HG03558 (cell line): ENCODE data around the gene ENOPH1.
"Not testable (repeated sequence)": the region's sequence is repeated elsewhere in the genome, so short reads cannot be mapped to it uniquely, and the experiment has no call there.

Experiments
- ATAC-seq: cut with Tn5 transposase; IDR thresholded peaks from one replicate; pipeline ENCODE4 v1.9.1; 2021; ENCODE audit warnings: moderate number of reproducible peaks; ENCODE audit not compliant: unreplicated experiment; ENCODE audit errors: extremely low read depth

Gene ENOPH1

DNA sequence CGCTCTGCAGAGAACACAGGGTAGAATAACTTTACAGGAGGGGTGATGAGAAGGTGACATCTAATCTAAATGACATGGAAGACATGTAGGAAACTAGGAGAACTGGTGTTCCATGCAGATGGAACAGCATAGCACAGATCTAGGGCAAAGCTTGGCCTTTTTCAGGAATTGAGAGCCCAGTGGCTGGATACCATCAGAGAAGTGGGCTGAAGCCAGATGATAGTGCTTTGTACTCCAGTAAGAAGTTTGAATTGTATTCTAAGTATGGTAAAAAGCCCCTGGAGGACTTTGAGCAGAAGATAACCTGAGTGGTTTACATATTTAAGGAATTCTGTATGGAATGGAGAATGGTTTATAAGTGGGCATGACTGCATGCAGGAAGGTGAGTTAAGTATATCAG, 32.8 kb downstream of the ENOPH1 start:
- no peak for ATAC-seq

DNA sequence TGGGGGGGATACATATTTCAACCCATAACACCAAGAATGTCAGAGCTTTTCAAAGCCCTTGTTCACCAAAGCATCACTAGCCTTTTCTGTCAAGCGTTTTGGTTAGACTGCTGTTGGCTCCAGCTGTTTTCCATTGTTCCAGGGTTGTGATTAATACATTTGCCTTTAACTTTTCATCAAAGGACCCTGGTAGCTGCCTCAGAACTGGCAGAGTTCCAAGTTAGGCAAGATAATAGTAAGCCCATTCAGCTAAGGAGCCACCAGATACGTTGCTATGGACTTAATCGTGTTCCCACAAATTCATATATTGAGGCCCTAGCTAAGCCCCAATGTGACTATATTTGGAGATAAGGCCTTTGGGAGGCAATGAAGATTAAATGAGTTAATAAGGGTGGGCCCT, 37.1 kb downstream of the ENOPH1 start:
- no peak for ATAC-seq

DNA sequence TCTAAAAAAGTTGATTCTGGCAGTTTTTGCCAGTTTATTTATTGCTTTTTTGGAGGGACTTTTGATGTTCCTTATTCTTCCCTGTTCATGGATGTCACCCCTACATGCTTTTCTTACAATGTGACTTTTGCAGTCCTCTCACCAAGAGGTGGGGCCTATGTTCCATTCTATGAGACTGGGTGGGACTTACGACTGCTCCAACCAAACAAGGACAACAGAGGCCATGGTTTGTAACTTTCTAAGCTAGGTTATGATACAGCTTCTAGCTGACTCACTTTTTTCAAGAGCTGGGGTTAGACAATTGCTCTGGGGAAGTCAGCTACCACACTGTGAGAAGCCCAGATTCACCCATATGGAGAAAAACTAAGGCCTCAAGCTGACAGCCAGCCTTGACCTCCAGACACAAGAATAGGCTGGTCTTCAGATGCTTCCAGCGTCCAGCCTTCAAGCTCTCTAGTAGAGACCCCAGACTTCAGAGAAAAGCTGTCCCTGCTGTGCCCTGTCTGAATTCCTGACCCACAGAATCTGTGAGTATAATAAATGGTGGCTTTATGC, 39.5 kb downstream of the ENOPH1 start:
- no peak for ATAC-seq

DNA sequence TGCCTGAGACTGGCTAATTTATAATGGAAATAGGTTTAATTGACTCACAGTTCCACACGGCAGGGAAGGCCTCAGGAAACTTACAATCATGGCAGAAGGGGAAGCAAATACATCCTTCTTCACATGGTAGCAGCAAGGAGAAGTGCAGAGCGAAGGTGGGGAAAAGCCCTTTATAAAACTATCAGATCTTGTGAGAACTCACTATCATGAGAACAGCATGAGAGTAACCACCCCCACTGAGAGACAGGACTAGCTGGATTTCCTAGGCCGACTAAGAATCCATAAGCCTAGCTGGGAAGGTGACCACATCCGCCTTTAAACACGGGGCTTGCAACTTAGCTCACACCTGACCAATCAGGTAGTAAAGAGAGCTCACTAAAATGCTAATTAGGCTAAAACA, 42.7 kb downstream of the ENOPH1 start:
- ATAC-seq = not testable (repeated sequence)

DNA sequence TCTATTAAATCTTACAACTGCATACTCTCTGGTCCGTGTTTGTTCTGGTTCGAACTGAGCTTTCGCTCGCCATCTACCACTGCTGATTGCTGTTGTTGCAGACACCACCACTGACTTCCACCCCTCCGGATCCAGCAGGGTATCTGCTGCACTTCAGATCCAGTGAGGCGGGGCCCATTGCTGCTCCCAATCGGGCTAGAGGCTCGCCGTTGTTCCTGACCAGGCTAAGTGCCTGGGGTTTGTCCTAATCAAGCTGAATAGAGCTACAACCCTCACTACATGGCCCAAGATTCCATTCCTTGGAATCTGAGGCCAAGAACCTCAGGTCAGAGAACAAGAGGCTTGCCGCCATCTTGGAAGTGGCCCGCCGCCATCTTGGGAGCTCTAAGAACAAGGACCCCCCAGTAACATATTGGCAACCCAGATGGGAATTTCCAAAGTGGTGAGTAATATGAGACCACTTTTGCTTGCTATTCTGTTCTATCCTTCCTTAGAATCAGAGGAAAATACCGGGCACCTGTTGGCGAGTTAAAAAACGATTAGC, 43.3 kb downstream of the ENOPH1 start:
- ATAC-seq = no peak

DNA sequence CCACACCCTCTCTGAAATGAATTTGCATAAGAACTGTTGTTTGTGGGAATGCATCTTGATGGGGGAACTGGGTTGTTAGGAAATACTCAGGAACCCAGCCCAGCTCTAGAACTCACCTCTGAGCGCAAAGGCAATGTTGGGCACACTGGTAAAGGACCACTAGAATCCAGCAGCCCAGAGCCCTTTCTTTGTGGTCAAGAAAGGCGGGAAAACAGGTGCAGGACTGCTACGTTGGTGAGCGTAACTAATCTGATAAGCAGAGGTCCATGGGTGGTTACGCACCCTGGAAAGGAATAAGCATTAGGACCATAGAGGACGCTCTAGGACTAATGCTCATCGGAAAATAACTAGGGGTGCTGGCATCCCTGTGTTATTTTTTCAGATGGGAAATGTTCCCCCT, 45.5 kb downstream of the ENOPH1 start:
- not testable (repeated sequence) for ATAC-seq

DNA sequence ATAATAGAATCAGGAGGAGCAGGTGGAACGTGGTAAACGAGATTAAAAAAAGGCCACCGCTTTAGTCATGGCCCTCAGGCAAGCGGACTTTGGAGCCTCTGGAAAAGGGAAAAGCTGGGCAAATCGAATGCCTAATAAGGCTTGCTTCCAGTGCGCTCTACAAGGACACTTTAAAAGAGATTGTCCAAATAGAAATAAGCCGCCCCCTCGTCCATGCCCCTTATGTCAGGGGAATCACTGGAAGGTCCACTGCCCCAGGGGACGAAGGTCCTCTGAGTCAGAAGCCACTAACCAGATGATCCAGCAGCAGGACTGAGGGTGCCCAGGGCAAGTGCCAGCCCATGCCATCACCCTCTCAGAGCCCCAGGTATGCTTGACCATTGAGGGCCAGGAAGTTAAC, 47.1 kb downstream of the ENOPH1 start:
- not testable (repeated sequence) for ATAC-seq

DNA sequence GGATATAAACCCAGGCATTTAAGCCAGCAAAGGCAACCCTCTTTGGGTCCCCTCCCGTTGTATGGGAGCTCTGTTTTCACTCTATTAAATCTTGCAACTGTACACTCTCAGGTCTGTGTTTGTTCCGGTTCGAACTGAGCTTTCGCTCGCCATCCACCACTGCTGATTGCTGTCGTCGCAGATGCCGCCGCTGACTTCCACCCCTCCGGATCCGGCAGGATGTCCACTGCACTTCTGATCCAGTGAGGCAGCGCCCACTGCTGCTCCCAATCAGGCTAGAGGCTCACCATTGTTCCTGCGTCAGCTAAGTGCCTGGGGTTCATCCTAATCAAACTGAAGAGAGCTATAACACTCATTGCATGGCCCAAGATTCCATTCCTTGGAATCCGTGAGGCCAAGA, 49.2 kb downstream of the ENOPH1 start:
- ATAC-seq = no peak

DNA sequence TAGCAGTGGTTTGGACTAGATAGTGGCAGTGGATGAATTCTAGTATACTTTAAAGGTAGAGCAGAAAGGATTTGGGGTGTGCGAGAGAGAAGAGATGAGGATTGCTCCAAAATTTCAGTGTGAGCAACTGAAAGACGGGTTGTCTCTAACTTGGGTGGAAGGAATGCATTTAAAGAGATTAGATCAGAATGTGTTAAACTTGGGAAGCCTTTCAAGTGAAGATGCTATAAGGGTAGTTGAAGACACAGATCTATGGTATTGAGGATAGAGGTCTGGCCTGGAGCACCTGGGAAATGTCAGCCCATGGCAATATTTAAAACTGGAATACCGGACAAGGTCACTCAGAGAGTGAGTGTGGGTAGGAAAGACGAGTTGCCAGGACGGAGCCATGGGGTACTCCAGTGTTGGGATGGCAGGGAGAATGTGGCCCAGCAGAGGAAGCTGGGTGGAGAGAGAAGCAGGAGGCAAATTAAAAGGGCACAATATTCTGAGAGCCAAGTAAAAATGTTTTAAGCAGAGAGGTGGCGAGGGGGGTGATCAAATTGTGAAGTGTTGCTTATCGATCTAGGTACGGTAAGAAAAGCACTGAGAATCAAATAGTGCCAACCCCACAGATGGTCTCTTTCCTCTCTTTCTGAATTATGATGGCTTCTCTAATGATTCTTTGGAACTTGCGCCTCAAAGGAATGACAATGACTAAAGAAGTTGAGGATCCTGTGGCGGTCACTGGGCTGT, 50.5 kb downstream of the ENOPH1 start:
- no peak for ATAC-seq

DNA sequence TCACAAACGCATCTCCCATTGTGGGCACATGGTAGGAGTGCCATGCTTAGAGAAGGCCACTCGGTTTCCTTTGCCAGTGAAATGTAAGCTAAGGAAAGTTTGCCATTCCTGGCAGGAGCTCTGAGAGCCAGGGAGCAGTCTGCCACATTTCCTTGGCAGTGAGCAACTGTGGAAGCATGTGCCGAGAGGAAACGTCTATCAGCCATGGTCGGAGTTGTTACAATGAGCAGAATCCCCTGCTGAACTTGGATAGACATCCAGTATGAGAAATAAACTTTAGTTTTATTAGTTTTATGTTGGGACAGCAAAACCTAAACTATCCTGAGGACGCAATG, 51.1 kb downstream of the ENOPH1 start:
- no peak for ATAC-seq

DNA sequence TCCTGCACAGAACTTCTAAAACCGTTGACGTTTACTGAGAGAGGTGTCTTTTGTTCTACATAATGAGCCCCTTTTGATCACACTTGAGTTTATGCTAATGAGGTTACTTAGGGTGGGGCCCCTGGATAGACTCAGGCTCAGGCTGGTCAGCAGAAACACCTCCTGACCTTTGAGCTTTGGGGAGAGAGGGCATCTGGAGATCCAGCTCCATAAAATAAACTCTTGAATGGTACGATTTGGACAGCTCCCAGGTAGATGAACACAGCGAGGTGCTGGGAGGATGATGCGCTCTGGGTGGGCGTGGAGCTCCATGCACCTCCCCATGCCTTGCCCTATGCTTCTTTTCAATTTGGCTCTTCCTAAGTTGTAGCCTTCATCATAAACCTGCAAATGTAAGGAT, 52.0 kb downstream of the ENOPH1 start:
- no peak for ATAC-seq

DNA sequence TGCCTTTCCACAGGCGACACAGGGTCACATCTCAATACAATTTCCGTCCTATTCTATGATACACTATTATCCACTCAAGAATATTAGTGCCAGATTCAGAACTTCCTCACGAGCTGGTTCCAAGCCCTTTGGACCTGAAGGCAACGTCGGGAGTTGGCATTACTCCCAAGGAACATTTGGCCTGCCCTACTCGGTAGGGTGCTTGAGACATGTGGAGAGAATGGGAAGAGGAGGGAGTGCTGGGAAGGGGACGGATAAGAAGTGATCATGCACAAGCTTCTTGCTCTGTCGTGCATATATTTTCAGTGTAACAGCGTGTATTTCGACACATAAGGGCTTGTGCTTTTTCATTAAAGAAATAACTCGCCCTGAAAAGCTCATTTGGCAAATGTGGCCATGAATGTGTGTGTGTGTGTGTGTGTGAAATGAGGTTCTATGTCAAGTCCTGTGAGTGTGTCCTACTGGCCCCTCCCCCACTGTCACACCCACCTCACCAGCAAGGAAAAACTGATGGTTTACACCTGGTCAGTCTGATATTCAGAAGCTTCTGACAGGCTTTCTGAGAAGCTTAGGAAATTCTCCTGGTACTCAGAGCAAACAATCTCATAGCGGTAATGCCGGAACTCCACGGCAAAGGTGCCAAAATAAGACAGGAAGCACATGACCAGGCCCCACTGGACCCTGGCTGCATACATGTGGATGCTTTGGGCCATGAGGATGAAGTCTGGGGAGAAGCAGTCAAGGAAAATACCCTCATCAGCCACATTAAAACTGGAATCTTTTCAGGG, 54.8 kb downstream of the ENOPH1 start:
- ATAC-seq = no peak

DNA sequence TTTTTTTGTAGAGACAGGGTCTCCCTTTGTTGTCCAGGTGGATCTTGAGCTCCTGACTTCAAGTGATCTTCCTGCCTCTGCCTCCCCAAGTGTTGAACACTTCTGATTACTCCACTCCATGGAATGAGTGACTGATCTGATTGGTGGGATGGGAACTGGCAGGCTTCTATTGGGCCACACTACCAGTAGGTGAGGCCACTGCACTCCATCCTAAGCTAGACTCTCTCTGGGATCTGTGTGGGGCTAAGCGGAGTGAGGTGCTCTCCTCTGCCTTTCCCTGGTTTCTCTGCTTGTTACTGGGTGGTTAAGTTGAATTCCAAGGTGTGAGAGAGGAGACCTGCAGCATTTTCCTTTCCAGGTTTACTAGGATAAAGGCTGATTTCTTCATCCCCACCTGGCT, 58.7 kb downstream of the ENOPH1 start:
- no peak for ATAC-seq

DNA sequence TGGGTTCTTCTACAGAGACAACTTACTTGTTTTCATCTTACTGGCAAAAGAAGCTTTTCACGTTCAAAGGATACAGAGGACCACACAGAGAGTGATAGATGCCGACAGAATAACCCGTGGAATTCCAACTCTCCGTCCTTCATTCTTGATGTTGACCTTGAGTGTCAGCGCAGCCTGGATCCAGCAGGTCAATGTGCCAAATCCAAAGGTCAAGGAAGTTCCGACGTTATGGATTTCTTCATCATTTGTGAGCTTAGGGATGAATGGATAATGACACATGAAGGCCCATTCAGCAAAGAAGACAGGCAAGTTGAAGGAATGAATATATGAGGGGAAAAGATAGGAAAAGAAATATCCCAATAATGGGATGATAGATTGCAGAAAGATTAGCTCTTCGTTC, 59.6 kb downstream of the ENOPH1 start:
- no peak for ATAC-seq

DNA sequence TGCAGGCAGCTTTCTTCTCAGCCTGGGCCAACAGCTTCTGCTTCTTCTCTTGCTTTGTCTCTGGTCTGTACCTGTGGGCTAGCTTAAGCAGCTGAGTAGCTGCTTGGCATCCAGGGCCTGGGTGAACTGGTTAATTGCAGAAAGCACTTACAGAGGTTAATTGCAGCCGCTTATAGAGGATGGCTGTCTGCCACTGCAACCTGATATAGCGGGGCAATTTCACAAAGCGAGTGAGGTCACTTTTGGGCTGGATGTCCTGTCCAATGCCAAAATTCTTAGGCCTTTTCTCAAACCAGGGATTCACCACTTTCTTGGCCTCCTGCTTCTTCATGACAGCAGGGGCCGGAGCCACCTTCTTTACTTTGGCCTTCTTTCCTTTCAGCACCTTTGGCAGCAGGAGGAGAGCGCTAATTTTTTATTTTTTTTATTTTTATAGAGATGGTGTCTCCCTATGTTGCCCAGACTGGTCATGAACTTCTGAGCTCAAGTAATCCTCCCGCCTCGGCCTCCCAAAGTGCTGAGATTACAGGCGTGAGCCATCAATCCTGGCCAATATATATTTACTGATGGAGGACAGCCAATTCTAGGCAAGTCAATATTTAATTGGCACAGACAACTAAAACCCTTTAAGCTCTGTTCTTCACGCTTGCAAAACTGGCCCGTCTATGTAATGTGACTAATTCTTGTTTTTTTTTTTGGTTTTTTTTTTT, 61.0 kb downstream of the ENOPH1 start:
- ATAC-seq = no peak

DNA sequence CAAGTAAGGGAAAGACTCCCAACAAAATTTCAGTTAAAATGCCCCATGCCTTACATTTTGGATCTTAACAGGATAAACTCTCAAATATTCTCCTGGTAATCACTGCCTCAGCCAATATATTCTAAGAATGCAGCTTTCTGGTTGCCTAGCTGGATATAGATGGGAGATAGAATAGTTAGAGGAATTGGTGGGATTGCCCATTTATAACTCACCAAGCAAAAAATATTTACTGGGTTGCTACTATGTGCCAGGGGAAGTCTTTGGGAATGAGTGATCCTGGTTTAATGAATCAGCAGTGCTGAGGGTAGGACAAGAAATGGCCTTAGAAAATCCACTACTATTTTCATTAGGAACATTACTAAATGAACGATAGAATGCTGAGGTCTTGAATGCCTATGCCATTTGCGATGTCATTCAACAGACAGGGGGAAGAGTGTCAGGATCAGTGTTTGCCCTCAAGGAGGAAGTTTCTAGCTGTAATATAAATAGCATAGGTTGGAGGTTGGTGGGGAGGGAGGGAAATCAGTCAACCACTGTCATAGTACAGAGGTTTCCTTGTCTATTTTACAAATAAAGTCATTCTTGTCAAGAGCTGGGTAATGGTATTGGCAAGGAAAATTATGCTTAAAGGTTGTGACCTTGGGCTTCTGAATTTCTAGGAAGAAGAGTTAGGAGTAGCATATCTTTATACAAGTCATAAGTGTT, 63.5 kb downstream of the ENOPH1 start:
- ATAC-seq = no peak

DNA sequence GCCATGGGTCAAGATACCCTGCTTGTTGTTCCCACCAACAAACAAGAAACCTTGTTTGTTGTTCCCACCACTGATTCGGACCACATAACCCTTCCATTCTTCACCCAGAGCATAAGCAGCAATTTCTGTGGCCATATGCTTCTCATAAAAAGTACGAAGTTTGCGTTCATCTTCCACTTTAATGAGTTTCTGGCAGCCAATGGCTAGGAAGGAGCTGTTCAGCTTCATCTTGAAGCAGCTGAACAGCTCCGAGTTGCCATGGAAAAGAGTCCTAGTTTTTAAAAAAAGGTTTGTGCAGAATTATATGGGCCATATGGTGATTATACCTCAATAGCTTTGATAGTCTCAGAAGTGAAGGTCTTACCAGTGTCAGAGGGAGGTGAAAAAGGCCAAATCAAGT, 65.3 kb downstream of the ENOPH1 start:
- no peak for ATAC-seq

DNA sequence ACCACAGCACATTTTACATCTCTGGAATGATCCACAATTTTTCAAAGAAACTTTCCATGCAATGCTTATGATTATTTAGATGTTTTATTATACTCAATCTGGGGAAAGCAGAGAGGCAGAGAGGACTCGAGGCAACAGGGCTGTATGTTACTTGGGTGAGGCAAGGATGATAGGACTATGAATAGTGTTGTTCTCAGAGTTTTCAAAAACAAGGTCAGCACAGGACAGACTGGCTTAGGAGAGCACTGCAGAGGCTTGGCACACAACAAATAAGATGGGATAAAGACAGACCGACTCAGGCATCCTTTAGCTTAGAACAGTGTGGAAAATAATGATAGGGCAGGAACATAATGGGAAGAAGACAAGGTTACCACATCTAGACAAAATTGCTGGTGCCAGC, 66.0 kb downstream of the ENOPH1 start:
- no peak for ATAC-seq

DNA sequence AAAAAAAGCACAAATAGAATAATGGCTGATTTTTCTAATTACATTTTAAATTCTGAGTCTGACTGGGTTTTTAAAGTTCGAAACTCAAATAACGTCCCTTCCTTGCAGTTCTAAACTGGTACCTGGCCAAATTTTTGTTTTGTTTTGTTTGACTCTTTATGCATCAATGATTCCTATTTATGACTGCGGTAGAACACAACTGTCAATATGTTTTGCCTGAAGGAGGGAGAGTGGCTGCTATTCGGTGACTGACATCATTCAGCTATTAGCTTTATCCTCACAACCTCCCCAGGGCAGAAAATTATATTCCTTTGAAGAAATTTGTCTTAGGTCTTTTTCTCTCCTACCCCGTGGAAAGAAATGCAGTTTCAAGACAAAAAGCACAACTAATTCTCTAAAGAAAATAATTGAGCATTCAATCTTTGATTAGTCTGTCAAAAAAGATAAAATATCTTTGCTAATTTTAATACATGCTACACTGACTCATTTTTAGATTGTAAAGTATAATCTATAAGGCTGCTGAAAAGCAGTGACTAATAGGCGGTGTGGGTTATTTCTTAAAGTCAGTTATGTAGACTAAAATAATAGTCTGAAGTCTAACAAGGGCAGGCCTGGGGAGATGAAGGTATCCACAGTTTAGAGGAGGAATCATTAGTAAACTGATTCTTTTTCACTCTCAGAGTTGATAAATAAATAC, 69.5 kb downstream of the ENOPH1 start:
- no peak for ATAC-seq
